ENCODE results near the gene HOXD9.
A peak's percentile ranks its signal among the peaks of the same experiment; 100 is the strongest.

The HOXD9 gene

GRCh38 chr2:176122052-176122682 is 352 bp upstream of the HOXD9 start:
- TF ChIP-seq CREB1 (IDR thresholded peaks at IDR 0.05; ENCODE audit: low read depth) (no peak), TEAD4 (IDR thresholded peaks at IDR 0.05) (no peak), USF1 (IDR thresholded peaks at IDR 0.05) (peak; percentile 97), TCF12 (IDR thresholded peaks at IDR 0.05; ENCODE audit: low read depth) (0 out of 2 replicates have a peak, but pooled peaks have one; percentile 31), REST (IDR thresholded peaks at IDR 0.05; ENCODE audit: low read depth) (no peak), TAF1 (IDR thresholded peaks at IDR 0.05; ENCODE audit: low read depth) (no peak), CEBPB (IDR thresholded peaks at IDR 0.05) (no peak), RAD21 (IDR thresholded peaks at IDR 0.05; ENCODE audit: low read depth) (no peak), EGR1 (IDR thresholded peaks at IDR 0.05) (no peak)

GRCh38 chr2:176123411-176124109 is 1.0 kb downstream of the HOXD9 start:
- no peak for TF ChIP-seq TCF12 (IDR thresholded peaks at IDR 0.05; ENCODE audit: low read depth)
- TF ChIP-seq EGR1 (IDR thresholded peaks at IDR 0.05), result no peak

GRCh38 chr2:176124110-176124946 is 1.8 kb downstream of the HOXD9 start:
- TF ChIP-seq TCF12 (IDR thresholded peaks at IDR 0.05; ENCODE audit: low read depth) (no peak), REST (IDR thresholded peaks at IDR 0.05; ENCODE audit: low read depth) (no peak), ZBTB7A (IDR thresholded peaks at IDR 0.05; ENCODE audit: low read depth) (no peak), YY1 (IDR thresholded peaks at IDR 0.05; ENCODE audit: low read depth) (no peak), CREB1 (IDR thresholded peaks at IDR 0.05; ENCODE audit: low read depth) (no peak), MAX (IDR thresholded peaks at IDR 0.05) (no peak), CEBPB (IDR thresholded peaks at IDR 0.05) (no peak), EGR1 (IDR thresholded peaks at IDR 0.05) (no peak), FOXM1 (IDR thresholded peaks at IDR 0.05; ENCODE audit: borderline replicate concordance, low read depth) (no peak), EP300 (IDR thresholded peaks at IDR 0.05; ENCODE audit: borderline replicate concordance) (no peak)

GRCh38 chr2:176124947-176125771 is 2.6 kb downstream of the HOXD9 start:
- TF ChIP-seq NFIC (IDR thresholded peaks at IDR 0.05) (no peak), CREB1 (IDR thresholded peaks at IDR 0.05; ENCODE audit: low read depth) (no peak), ZBTB7A (IDR thresholded peaks at IDR 0.05; ENCODE audit: low read depth) (no peak), TAF1 (IDR thresholded peaks at IDR 0.05; ENCODE audit: low read depth) (no peak), EP300 (IDR thresholded peaks at IDR 0.05; ENCODE audit: borderline replicate concordance) (no peak), TCF12 (IDR thresholded peaks at IDR 0.05; ENCODE audit: low read depth) (no peak), CEBPB (IDR thresholded peaks at IDR 0.05) (no peak)

- TF ChIP-seq TAF1 (IDR thresholded peaks at IDR 0.05; ENCODE audit: low read depth), result no peak
- TF ChIP-seq TCF12 (IDR thresholded peaks at IDR 0.05; ENCODE audit: low read depth), result no peak
- TF ChIP-seq CREB1 (IDR thresholded peaks at IDR 0.05; ENCODE audit: low read depth), result no peak
- no peak for TF ChIP-seq ZBTB7A (IDR thresholded peaks at IDR 0.05; ENCODE audit: low read depth)
- TF ChIP-seq CEBPB (IDR thresholded peaks at IDR 0.05), result no peak
- TF ChIP-seq RAD21 (IDR thresholded peaks at IDR 0.05; ENCODE audit: low read depth), result no peak
Measured at GRCh38 chr2:176125772-176126054, 3.2 kb downstream of the HOXD9 start.

Data from Ishikawa (cell line).